Activated T-cell treated with anti-CD3 and anti-CD28 coated beads for 4 hours (primary cell): ENCODE data around the gene GTSE1.

Experiments
- DNase-seq: peaks from one replicate; pipeline ENCODE4 v3.0.0-alpha.2; 2020

GTSE1 gene

GRCh38 chr22:46367707-46368191 lies 71.1 kb downstream of the GTSE1 start:
- peak; percentile 59 for DNase-seq

- DNase-seq = no peak
Measured at GRCh38 chr22:46368422-46368821, 71.8 kb downstream of the GTSE1 start.

- no peak for DNase-seq
Measured at GRCh38 chr22:46368871-46369715, 72.4 kb downstream of the GTSE1 start.

DNA sequence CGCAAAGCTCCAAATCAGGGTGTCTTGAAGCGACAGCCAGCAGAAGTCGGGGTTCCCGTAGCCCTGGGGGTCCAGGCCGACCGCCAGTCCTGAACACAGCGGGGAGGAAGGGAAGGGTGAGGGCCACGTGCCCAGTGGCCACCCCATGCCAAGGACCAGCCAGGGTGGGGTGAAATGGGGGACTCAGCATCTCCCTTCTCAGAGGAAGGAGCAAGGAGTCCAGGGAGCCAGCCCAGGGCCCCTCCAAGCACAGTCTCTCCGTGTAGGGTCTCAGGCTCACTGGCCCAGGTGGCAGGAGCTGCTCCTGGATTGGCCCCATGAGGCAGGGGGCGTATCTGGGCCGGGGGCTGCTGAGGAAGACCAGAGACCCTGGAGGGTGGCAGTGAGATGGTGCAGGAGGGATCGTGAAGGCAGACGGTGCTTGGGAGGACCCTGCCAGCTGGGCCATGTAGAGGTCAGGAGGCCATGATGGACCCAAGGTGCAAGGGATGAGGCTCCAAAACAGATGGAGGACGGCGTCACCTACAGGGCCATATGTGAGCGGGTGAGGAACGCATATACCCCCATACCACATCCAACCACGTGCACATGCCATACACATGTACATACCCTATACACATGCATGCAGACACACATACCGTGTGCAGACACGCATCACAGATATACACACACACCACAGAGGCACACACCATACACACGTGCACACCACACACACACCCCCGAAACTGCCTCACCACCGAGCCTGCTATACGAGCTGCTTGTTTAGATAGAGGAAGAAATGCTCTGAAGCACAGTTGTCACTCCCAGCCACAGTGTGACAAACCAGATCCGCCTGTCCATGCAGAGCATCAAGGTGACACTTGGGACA lies 73.3 kb downstream of the GTSE1 start:
- no peak for DNase-seq

DNA sequence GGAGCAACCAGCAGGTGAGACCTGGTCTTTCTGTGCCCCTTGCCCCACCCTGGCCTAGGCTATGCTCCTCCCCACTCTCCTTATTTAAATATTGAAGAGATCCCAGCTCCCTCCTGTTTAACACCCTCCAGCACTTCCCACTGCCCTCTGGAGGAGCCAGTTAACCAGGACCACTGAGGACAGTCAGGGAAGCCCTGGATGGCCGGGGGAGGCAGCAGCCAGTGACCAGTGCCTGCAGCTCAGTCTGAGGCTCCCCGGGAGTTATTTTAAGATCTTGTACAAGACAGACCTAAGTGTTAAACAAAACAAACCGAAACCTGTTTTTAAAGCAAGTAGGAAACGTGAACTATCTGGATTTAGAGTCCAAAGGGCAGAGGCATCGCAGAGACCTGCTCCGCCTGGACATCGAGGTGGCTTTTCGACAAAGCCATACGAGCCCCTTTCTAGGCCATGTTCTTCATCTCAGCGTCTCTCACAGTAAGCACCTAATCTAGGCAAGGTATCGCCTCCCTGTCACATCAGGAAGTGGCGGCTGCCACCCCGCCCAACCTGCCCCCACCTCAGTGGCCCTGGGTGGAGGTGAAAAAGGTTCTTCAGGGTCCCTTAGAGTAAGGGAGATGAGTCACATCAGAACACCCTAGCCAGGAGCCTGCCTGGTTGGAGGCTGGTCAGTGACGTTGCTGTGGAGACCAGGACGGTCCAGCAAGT lies 74.1 kb downstream of the GTSE1 start:
- no peak for DNase-seq

GRCh38 chr22:46371623-46372226 lies 75.1 kb downstream of the GTSE1 start:
- DNase-seq = no peak

DNA sequence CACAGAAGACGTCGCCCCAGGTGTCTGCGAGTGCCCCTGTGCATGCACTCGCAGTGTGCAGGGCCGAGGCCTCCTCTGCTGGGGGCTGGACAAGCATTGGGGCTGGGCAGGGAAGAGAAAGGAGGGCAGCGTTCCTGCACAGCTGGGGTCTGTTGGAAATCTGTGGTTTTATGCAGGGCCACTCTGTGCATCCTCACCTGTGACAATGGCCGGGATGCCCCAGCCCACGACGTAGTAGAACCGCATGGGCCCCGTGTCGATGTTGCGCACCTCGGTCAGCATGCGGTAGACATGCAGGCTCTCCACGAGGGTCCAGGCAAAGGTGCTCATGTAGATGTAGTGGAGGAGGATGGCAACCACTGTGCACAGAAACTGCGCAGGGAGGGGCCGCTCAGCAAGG lies 76.0 kb downstream of the GTSE1 start:
- DNase-seq = no peak

- DNase-seq = no peak
Measured at GRCh38 chr22:46373159-46373558, 76.5 kb downstream of the GTSE1 start.

- peak; percentile 25 for DNase-seq
Measured at GRCh38 chr22:46373921-46374662, 77.4 kb downstream of the GTSE1 start.

DNA sequence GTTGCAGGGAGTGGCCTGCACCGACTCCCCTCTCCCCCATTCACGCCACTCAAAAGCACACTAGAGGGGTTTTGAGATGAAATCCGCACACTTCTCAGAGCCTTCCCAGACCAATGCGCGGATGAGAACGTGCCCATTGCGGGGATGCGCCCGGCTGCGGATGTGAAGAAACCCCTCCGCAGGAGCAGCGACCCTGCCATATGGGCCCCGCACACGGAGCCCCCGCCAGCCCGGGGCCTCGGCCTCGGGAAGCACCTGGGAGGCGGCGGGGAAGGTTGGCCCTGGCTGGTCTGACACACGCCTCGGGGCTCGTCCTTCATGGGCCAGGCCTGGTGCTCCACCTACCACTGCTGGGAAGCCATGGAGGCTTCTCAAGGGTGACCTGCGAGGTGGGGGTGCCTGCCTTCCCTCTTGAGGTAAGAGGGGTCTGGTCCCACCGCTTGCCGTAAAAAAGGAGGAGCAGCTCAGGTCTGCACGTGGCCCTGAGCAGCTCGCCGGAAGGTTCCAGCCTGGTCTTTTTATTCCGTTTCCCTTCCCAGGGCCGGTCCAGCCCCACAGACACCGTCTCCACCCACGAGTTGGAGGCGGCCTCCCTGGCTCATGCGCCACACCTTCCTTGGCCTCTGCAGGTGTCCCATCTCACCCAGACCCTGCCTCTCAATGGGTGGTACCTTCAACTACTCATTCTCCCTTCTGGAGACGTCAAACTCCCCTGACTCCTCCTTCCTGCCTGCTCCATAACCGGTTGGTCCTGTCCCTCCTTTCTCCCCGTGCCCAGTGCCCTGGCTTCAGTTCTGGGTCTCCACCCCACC lies 78.2 kb downstream of the GTSE1 start:
- DNase-seq = no peak

DNA sequence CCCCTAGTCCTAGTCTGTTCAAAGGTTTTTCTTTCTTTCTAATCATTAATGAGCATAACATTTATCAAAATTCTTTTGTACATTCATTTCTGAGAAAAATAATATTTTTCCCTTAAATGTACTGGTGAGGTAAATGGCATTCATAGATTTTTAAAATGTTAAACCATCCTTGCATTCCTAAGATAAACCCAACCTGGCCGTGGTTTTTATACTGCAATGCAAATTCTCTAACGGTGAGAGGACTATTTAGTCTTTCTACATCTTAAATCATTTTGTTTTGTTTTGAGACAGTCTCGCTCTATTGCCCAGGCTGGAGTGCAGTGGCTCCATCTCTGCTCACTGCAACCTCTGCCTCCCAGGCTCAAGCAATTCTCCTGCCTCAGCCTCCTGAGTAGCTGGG lies 79.4 kb downstream of the GTSE1 start:
- no peak for DNase-seq

DNA sequence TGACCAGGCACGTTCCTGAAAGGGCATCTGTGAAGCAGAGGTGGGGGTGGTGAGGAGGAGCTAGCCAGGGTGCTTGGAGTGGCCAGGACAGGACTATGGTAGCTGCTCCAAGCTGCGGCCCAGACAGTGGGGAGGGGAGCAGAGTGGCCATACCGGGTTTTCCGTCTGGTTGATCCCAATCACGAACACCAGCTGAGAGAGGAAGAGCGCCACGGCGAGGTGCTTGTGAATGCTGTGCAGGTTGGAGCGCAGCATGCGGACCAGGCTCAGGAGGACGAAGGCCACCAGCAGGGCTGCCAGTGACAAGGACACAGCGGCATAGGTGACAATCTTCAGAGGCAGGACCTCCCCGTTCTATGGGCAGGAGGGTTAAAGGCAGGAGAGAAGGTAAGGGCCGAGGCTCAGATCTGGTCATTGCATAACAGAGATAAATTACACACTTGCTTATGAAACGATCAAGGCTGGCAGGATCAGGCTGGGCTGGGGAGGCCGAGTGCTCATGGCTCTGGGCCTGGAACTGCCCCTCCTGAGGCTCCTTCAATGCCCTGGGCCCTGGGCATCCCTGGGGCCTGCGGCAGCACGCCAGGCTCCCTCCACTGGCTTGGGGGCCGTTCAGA lies 80.3 kb downstream of the GTSE1 start:
- DNase-seq = no peak

- DNase-seq = no peak
Measured at GRCh38 chr22:46377525-46378425, 81.1 kb downstream of the GTSE1 start.

DNA sequence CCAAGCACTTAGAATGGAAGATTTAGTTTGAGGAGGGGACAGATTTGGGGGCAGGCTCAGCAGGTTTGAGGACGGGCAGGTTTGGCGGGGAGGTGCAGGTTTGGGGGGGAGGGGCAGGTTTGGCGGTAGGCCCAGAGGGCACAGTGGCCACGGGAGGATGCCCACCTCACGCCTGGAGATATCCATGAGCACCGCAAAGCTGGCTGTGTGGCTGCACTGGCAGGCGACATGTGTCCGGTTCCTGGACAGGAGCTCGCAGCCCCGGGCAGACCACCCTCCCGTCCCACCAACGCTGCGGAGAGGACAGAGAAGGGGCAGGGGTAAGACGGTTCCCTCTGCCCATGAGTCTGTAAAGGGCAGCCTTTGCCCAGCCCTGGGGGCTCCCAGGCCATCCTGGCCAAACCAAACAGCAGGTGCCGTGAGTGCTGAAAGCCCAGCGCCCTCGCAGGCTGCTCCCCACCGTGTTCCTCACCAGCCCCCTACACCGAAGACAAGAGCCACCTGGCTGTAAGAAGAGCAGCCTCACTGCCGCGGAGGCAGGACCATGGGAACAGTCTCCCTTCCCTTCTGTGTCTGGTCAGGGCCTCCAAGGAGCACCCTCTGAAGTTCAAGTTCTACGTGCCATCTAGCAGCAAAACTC lies 81.9 kb downstream of the GTSE1 start:
- no peak for DNase-seq

DNA sequence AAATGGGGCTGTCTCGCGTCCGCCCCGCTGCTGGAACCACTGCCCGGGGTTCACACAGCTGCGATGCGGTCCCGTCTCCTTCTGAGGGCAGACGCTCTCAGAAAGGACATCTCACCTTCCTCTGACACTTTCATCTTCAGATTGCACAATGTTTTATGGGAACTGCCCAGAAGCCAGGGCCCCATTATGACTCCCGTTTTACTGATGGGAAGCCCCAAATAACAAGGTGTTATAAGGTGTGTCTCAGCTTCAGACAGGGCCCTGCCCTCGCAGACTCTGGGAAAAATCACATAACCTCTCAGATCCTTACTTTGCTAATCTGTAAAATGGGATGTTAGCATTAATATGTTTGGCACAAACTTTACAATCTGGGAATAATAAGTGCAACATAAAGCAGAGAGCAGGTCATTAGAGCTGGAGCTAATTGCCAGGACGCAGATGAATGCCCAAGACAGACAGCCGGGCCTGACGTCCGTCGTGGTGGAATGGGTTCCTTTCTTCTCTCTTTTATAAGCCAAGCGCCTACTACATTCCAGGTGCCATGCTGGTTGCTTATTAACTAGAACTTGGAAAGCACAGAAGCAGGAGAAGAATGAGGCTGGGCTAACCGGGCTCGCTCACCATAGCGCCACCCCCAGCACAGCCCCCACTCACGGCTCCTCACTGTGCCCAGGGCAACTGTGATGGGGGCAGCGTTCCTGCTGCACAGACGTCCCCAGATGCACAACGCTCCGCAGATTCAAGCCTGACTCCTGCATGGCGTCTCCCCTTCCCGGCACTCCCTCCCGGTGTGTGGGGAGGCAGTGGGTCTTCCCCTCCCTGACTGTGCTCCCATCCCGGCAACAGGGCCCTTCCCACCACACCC lies 82.6 kb downstream of the GTSE1 start:
- DNase-seq = no peak

DNA sequence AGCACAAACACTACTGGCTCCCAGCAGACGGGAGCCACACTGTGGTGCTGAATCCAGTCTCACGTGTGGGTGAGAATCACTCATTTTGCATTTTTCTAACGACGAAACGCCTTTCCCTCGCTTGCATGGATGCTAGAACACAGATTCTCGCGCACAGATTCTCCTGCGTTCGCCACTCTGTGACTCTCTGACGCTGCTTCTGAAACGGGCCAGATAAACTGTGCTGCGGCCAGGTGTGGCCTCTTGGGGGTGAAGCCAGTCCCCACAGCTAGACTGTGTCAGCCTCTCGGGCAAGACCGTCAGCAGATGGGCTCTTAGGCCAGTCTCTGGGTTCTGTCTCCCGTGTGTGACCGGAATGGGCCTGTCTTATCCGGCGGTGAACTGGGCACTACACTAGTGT lies 83.4 kb downstream of the GTSE1 start:
- no peak for DNase-seq
